HG03521 (cell line): ENCODE measurements around the gene RPS6KL1.

Experiments used
- ATAC-seq: cut with Tn5 transposase; IDR thresholded peaks from one replicate; pipeline ENCODE4 v1.9.1; 2021; ENCODE audit warnings: mild to moderate bottlenecking, moderate library complexity; ENCODE audit not compliant: unreplicated experiment

Gene RPS6KL1

GRCh38 chr14:74859757-74860552, 63.1 kb downstream of the RPS6KL1 start:
- ATAC-seq = no peak

- ATAC-seq = no peak
Measured at GRCh38 chr14:74858022-74858421, 65.0 kb downstream of the RPS6KL1 start.

DNA sequence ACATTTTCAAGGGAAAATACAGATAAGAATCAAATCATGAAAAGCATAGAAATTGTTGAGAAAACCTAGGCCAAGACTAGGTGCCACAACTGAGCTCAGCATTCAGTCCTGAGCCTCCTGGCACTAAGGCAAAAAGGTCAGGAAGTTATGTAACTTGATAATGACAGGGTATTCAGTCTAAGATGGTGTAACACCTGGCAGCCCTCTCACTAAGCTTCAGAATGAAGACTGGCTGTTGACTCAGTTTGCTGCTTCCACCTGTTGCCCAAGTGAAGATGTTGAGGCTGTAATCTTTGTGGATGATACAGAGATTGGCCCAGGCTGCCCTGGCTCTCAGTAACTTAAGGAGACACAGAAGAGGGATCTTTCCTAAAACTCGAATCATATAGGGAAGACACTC, 66.7 kb downstream of the RPS6KL1 start:
- no peak for ATAC-seq

GRCh38 chr14:74855945-74856344, 67.1 kb downstream of the RPS6KL1 start:
- no peak for ATAC-seq

GRCh38 chr14:74855021-74855420, 68.0 kb downstream of the RPS6KL1 start:
- ATAC-seq = no peak
